HG03432 (cell line): ENCODE results near the gene DPRX.
"Not testable (repeated sequence)": the region's sequence is repeated elsewhere in the genome, so short reads cannot be mapped to it uniquely, and the experiment has no call there.

Experiments
- ATAC-seq: cut with Tn5 transposase; IDR thresholded peaks from one replicate; pipeline ENCODE4 v1.9.1; 2021; ENCODE audit warnings: mild to moderate bottlenecking, moderate library complexity; ENCODE audit not compliant: unreplicated experiment

Gene DPRX

DNA sequence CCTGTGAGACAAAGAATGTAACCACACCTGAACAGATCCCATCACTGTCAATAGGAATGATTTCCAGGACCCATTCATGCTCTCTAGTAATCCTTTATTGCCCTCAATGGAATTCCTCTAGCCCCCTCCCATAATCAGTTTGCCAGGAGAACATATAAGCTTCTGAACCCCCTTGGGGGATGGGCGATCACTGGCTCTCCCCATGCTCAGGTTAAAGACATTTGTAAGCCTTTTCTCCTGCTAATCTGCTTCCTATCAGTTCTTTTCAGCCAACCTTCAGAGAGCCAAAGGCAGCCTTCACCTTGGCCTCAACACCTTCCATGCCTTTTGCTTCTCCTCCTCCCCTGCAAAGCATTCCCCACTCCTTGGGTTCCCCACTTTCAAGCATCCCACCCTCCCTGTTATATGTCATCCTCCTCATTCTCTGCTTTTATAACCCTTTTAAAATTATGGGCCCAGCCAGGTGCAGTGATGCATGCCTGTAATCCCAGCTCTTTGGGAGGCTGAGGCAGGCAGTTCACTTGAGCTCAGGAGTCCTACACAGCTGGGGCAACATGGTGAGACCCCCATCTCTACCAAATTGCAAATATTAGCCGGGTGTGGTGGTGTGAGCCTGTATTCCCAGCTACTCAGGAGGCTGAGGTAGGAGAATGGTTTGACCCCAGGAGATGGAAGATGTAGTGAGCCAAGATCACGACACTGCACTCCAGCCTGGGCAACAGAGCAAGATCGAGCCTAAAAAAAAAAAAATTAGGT is 12.4 kb downstream of the DPRX start:
- ATAC-seq, result no peak

- ATAC-seq, result no peak
Observed at GRCh38 chr19:53646144-53646543, 14.3 kb downstream of the DPRX start.

- no peak for ATAC-seq
Observed at GRCh38 chr19:53647350-53647749, 15.6 kb downstream of the DPRX start.

GRCh38 chr19:53647792-53648191 is 16.0 kb downstream of the DPRX start:
- ATAC-seq, result no peak

DNA sequence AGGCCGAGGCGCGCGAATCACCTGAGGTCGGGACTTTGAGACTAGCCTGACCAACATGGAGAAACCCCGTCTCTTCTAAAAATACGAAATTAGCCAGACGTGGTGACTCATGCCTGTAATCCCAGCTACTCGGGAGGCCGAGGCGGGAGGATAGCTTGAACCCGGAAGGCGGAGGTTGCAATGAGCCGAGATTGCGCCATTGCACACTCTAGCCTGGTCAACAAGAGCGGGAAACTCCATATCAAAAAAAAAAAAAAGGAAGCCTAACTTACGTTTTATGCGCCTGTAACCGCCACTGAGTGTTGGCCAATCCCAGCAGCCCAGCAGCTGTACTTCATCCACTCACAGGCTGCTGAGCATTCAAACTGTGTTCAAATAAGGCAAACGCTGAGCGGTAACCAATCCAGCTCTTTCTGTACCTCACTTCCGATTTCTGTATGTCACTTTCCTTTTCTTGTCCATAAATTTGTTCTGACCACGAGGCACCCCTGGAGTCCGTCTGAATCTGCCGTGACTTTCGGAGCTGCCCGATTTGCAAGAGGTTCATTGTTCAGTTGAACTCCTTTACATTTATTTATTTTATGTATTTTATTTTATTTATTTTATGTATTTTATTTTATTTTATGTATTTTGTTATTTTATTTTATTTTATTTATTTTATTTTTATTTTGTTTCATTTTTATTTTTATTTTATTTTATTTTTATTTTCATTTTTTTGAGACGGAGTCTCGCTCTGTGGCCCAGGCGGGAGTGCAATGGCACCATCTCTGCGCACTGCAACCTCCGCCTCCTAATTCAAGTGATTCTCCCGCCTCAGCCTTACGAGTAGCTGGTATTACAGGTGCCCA is 18.2 kb downstream of the DPRX start:
- no peak for ATAC-seq

GRCh38 chr19:53652476-53652875 is 20.7 kb downstream of the DPRX start:
- ATAC-seq, result no peak

GRCh38 chr19:53655042-53655665 is 23.4 kb downstream of the DPRX start:
- no peak for ATAC-seq

- ATAC-seq, result no peak
Observed at GRCh38 chr19:53657330-53657729, 25.5 kb downstream of the DPRX start.

- no peak for ATAC-seq
Observed at GRCh38 chr19:53657778-53658177, 26.0 kb downstream of the DPRX start.

- no peak for ATAC-seq
Observed at GRCh38 chr19:53659292-53659691, 27.5 kb downstream of the DPRX start.

GRCh38 chr19:53660584-53660983 is 28.8 kb downstream of the DPRX start:
- no peak for ATAC-seq

- ATAC-seq, result no peak
Observed at GRCh38 chr19:53662209-53662608, 30.4 kb downstream of the DPRX start.

- no peak for ATAC-seq
Observed at GRCh38 chr19:53664152-53664551, 32.4 kb downstream of the DPRX start.

DNA sequence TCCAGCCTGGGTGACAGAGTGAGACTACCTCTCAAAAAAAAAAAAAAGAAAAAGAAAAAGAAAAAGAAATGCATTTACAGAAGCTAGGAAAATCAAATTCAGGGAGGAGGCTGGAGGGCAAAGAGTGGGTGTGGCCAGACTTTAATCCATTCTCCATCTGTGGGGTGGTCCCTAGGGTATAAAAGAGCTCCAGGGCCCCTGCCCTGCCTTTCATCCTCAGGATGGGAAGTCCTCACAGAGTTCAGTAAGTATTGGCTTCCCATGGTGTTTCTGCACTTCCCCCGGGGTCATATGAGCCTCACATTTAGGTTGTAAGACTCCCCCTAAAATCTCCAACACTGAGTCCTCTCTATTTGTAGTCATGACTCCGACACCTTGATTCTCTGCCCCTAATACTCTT is 33.0 kb downstream of the DPRX start:
- ATAC-seq, result no peak

- not testable (repeated sequence) for ATAC-seq
Observed at GRCh38 chr19:53666331-53666730, 34.5 kb downstream of the DPRX start.

GRCh38 chr19:53668804-53669203 is 37.0 kb downstream of the DPRX start:
- not testable (repeated sequence) for ATAC-seq

DNA sequence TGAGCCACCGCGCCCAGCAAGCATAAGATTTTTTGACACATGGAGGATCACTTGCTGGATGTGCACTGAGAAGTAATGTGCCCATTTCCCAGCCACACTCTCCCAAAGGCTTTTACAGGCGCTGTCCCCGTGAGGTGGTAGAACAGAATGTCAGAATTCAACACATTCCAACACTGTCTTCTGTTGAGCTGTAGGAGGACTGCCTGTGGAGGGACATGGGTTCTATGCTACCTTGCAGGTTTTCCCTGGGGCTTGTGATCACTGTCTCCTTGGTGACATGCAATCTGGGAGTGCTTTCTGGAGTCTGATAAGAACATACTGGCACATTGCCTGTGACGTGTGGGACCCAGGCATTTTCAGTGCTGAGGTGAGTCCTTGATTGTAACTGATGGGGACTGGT is 38.5 kb downstream of the DPRX start:
- ATAC-seq, result no peak

- ATAC-seq, result no peak
Observed at GRCh38 chr19:53671663-53672062, 39.9 kb downstream of the DPRX start.
